GM12873 (cell line): ENCODE results near the gene PPM1L.

Experiments
- CTCF ChIP-seq: IDR thresholded peaks from 2 replicates; pipeline ENCODE4 v1.5.1; 2012; ENCODE audit warnings: low read depth, mild to moderate bottlenecking, moderate library complexity, low read length, control low read depth; ENCODE audit not compliant: insufficient read depth; ENCODE audit errors: missing control alignments

Gene PPM1L

GRCh38 chr3:160904691-160905090 is 148.7 kb downstream of the PPM1L start:
- TF ChIP-seq CTCF = no peak

GRCh38 chr3:160906646-160907045 is 150.6 kb downstream of the PPM1L start:
- TF ChIP-seq CTCF = no peak

GRCh38 chr3:160909917-160910316 is 153.9 kb downstream of the PPM1L start:
- TF ChIP-seq CTCF = no peak

- no peak for TF ChIP-seq CTCF
Measured at GRCh38 chr3:160911411-160911810, 155.4 kb downstream of the PPM1L start.

- TF ChIP-seq CTCF = no peak
Measured at GRCh38 chr3:160916472-160916871, 160.4 kb downstream of the PPM1L start.

- no peak for TF ChIP-seq CTCF
Measured at GRCh38 chr3:160919942-160920341, 163.9 kb downstream of the PPM1L start.

- peak; percentile 78 for TF ChIP-seq CTCF
Measured at GRCh38 chr3:160921020-160921635, 165.1 kb downstream of the PPM1L start.
